Right lobe of liver (tissue), 6 donors: ENCODE data around the gene EPB41L3. TPM values are rescaled to one million over a fixed set of nuclear protein-coding genes. Genes with fewer than 3 reads are reported as not detected.

Experiments
- ATAC-seq, 4 donors: fragments of 200-7000 bp; cut with Tn5 transposase; one replicate each; pipeline ENCODE4 v1.9.1; 2020; ENCODE audit warnings: mild to moderate bottlenecking in 4 of 4, moderate library complexity in 4 of 4
- DNase-seq, 3 donors: peaks; one replicate each; pipeline ENCODE4 v3.0.0-alpha.2; 2020
- H3K27ac ChIP-seq, 3 donors: fragments of 200-600 bp; one replicate each; pipeline ENCODE4 v1.8.0; 2022
- H3K27me3 ChIP-seq, 2 donors: fragments of 200-600 bp; one replicate each; pipeline ENCODE4 v1.8.0; 2022
- H3K36me3 ChIP-seq, 4 donors: fragments of 200-600 bp; sonication (generic) in 1 of 4; one replicate each; pipeline versions ENCODE4 v1.5.1 to v1.8.0; 2017 to 2022; ENCODE audit warnings: control low read depth in 1 of 4
- H3K4me1 ChIP-seq, 4 donors: fragments of 200-600 bp; sonication (generic) in 1 of 4; one replicate each; pipeline versions ENCODE4 v1.5.1 to v1.8.0; 2017 to 2022; ENCODE audit warnings: control low read depth in 1 of 4
- H3K4me3 ChIP-seq, 3 donors: fragments of 200-600 bp; one replicate each; pipeline ENCODE4 v1.8.0; 2022
- H3K9me3 ChIP-seq, 4 donors: fragments of 200-600 bp; sonication (generic) in 1 of 4; one replicate each; pipeline versions ENCODE4 v1.5.1 to v1.8.0; 2017 to 2022; ENCODE audit warnings: control low read depth in 1 of 4
- CTCF ChIP-seq, 4 donors: fragments of 200-600 bp in 3 of 4; fragments of 450-650 bp in 1 of 4; IDR thresholded peaks; one replicate each; pipeline versions ENCODE4 v1.5.1 to v1.8.0; 2016 to 2022; ENCODE audit warnings: antibody characterized with exemption in 4 of 4, mild to moderate bottlenecking in 2 of 4
- POLR2A ChIP-seq: fragments of 450-650 bp; IDR thresholded peaks from one replicate; pipeline ENCODE4 v1.6.1; 2017; ENCODE audit warnings: antibody characterized with exemption, mild to moderate bottlenecking
- WGBS: methylation state at CpG from one replicate; pipeline ENCODE4 v1.1.6; 2018; ENCODE audit warnings: low coverage, low lambda C conversion rate; ENCODE audit not compliant: insufficient coverage; ENCODE audit errors: missing lambda C conversion rate; 5-methylcytosine and 5-hydroxymethylcytosine counted together
- intact Hi-C, 2 donors: fragments of 100-400 bp; cut with DNase I; formaldehyde crosslinking; loops; one replicate each; pipeline versions ENCODE4 v1.11.2 to v1.14.1; 2022
- total RNA-seq, 6 experiments: library from RNA; depleted of rRNA in 2 of 6; stranded (reverse); fragments of >200 nt in 2 of 6; fragmentation: NEBNext Ultra II Directional in 3 of 6; extraction: Animal tissue kit (Norgen Biotek cat#: 25700) in 3 of 6; gene quantifications; one replicate each; pipeline versions ENCODE4 v1.1.0 to v1.2.4, GENCODE V29; 2016 to 2023
- donor health status: DM: no; HTN: yes; CAD: no.
- donor health status: DM: no; HTN: no; CAD: no.
- donor health status: DM: no; HTN: no; CAD: no.
- donor health status: DM: no; HTN: yes; CAD: no.
- donor health status: DM: no; HTN: yes; CAD: no.

EPB41L3 gene
- total RNA-seq, 6 experiments from 2014 or later = 3.3 to 20.3 (median 6.2) TPM

GRCh38 chr18:5447442-5447841 is 96.4 kb downstream of the EPB41L3 start:
- H3K9me3 ChIP-seq = no peaks in the 10 kb centered on the region
- no peak for ATAC-seq
- no peak for TF ChIP-seq POLR2A
- no peak for TF ChIP-seq CTCF (IDR thresholded peaks at IDR 0.05)
- no peaks in the 10 kb centered on the region for H3K27me3 ChIP-seq
- DNase-seq = no peak
- no peak overlapping the region for H3K27ac ChIP-seq
- H3K36me3 ChIP-seq = no peaks in the 10 kb centered on the region
- intact Hi-C loops = no loop called here
- no peak overlapping the region for H3K4me3 ChIP-seq
- H3K4me1 ChIP-seq = no peaks in the 10 kb centered on the region
- WGBS = 60% methylated on average over 6 of the region's 7 CpGs

- Histone ChIP-seq H3K36me3 (no peaks in the 10 kb centered on the region), H3K9me3 (no peaks in the 10 kb centered on the region), H3K27ac (no peak overlapping the region), H3K4me3 (no peak overlapping the region), H3K27me3 (no peaks in the 10 kb centered on the region), H3K4me1 (no peaks in the 10 kb centered on the region)
- intact Hi-C loops = no loop called here
- 51% methylated on average over 4 of the region's 4 CpGs for WGBS
- TF ChIP-seq POLR2A (no peak), CTCF (IDR thresholded peaks at IDR 0.05) (no peak)
- DNase-seq = no peak
- no peak for ATAC-seq
Observed at GRCh38 chr18:5444847-5445246, 99.0 kb downstream of the EPB41L3 start.

- DNase-seq (no peak), ATAC-seq (no peak)
- no peaks in the 10 kb centered on the region for H3K27me3 ChIP-seq
- intact Hi-C loops = no loop called here
- H3K9me3 ChIP-seq = no peaks in the 10 kb centered on the region
- H3K4me3 ChIP-seq = no peak overlapping the region
- no peaks in the 10 kb centered on the region for H3K36me3 ChIP-seq
- no peak overlapping the region for H3K27ac ChIP-seq
- WGBS = 39% methylated on average over 3 of the region's 3 CpGs
- TF ChIP-seq POLR2A (no peak), CTCF (IDR thresholded peaks at IDR 0.05) (no peak)
- no peaks in the 10 kb centered on the region for H3K4me1 ChIP-seq
Observed at GRCh38 chr18:5444269-5444668, 99.5 kb downstream of the EPB41L3 start.

- intact Hi-C loops = no loop called here
- 59% methylated on average over 3 of the region's 3 CpGs for WGBS
- peak in 2 of 4 donors; percentile 44 to 53 for ATAC-seq
Observed at GRCh38 chr18:5439986-5440696, 103.7 kb downstream of the EPB41L3 start.

More at GRCh38 chr18:5439986-5440696, 103.7 kb downstream of the EPB41L3 start:
- Histone ChIP-seq H3K9me3 (no peaks in the 10 kb centered on the region), H3K4me3 (no peak overlapping the region), H3K4me1 (no peaks in the 10 kb centered on the region), H3K27me3 (no peaks in the 10 kb centered on the region), H3K27ac (no peak overlapping the region), H3K36me3 (no peaks in the 10 kb centered on the region)
- TF ChIP-seq CTCF (IDR thresholded peaks at IDR 0.05) (no peak), POLR2A (no peak)
- no peak for DNase-seq
